ENCODE results near the gene C11orf68. TPM values are rescaled to one million over a fixed set of nuclear protein-coding genes. Genes with fewer than 3 reads are reported as not detected.
A peak's percentile ranks its signal among the peaks of the same experiment; 100 is the strongest.

C11orf68 gene
- total and polyA plus RNA-seq, 10 of the 15 experiments (the other 5 are each of a cell fraction or from before 2014, with no cell fraction given): 3.0 to 25.4 (median 16.7) TPM

GRCh38 chr11:65961267-65962140 lies 42.6 kb upstream of the C11orf68 start, which contains the start of gene SART1:
Gene SART1 (plus strand): TSS chr11:65961734. CDS start chr11:65961781, 47 bp downstream.
- CTCF ChIA-PET: interaction anchor here (0.8 to 4.4 kb wide), 4 partner anchors 27 to 76 kb away, joined by 3 to 30 read pairs (median 13); partner anchors contain the start of genes CCDC85B and FIBP
- BruUV-seq (replicated peaks): TSS peak; percentile 99
- Histone ChIP-seq H3K27ac (ENCODE audit: control insufficient read depth, insufficient read depth) (peak within 1 kb of the TSS; percentile 96), H3K4me1 (ENCODE audit: control insufficient read depth, insufficient read depth, low read length) (peaks cover 14% of the 10 kb centered on the region), H4K20me1 (ENCODE audit: control insufficient read depth, insufficient read depth) (no peaks in the 10 kb centered on the region; the same call in 1 of the 2 replicates), H3K79me2 (ENCODE audit: control insufficient read depth, insufficient read depth, low read length) (peaks cover 32% of the 10 kb centered on the region), H3K9ac (ENCODE audit: control insufficient read depth, insufficient read depth, low read length) (peak within 1 kb of the TSS; percentile 98), H3K36me3 (ENCODE audit: control insufficient read depth in 2 of 2, insufficient read depth in 2 of 2, low read length in 1 of 2) (peaks cover 17 to 22% of the 10 kb centered on the region in 2 experiments; a peak in 3 of 4 replicates), H3K4me2 (ENCODE audit: control insufficient read depth, insufficient read depth) (peak within 1 kb of the TSS; percentile 88), H3K4me3 (peak within 1 kb of the TSS; percentile 95), H2AFZ (ENCODE audit: control insufficient read depth, low read depth, low read length) (peak within 1 kb of the TSS; percentile 91), H3K27me3 (replicated peaks in 1 of 2; ENCODE audit: control insufficient read depth in 2 of 2, insufficient read depth in 2 of 2, low read length in 1 of 2) (no peaks in the 10 kb centered on the region), H3K9me3 (replicated peaks; ENCODE audit: control insufficient read depth, insufficient read depth, low read length) (no peaks in the 10 kb centered on the region)
- DNase-seq (ENCODE audit: low read depth, low spot score) (peak; percentile 94), FAIRE-seq (peak; percentile 99), ATAC-seq (peak; percentile 95)
- RAD21 ChIA-PET (ENCODE audit: unreplicated experiment): interaction anchor here (1.1 to 1.8 kb wide), 4 partner anchors 70 to 102 kb away, joined by 5 to 8 read pairs (median 6); partner anchors contain the start of genes CCDC85B, FIBP and MUS81
- under 1% methylated on average over 60 of the region's 97 CpGs for WGBS (ENCODE audit: insufficient coverage, insufficient replicate concordance, low lambda C conversion rate, missing lambda C conversion rate)
- SMC1A ChIA-PET (ENCODE audit: uncharacterized antibody, unreplicated experiment): interaction anchor here (1.1 to 1.8 kb wide), 3 partner anchors 71 to 88 kb away, joined by 3 read pairs; partner anchors contain the start of gene CCDC85B
- POLR2A ChIA-PET: interaction anchor here (0.7 to 1.5 kb wide), 6 partner anchors 22 to 102 kb away, joined by 3 to 9 read pairs (median 4); partner anchors contain the start of genes FIBP and MUS81
- in situ Hi-C loops (cut with MboI): no loop called here
- intact Hi-C loops (cut with micrococcal nuclease; ENCODE audit: unreplicated experiment): loop anchor here (1.0 to 2.0 kb wide), 3 partner anchors 41 to 73 kb away; partner anchors contain the start of genes BANF1, C11orf68, DRAP1 and EIF1AD
- TF ChIP-seq MEF2A (IDR thresholded peaks at IDR 0.05; ENCODE audit: insufficient read depth, low read depth, low read length) (no peak), NR2F1 (conservative IDR thresholded peaks at IDR 0.05) (0 out of 2 replicates have a peak, but pooled peaks have one; percentile 25), SUPT20H (IDR thresholded peaks at IDR 0.05; ENCODE audit: borderline replicate concordance, control insufficient read depth, low read depth, low read length) (no peak), TCF7 (IDR thresholded peaks at IDR 0.05; ENCODE audit: borderline replicate concordance) (no peak), ZNF622 (IDR thresholded peaks at IDR 0.05) (no peak), ZBED1 (IDR thresholded peaks at IDR 0.05; ENCODE audit: borderline replicate concordance) (peak; percentile 79; the same call in 1 of the 2 replicates), CEBPB (IDR thresholded peaks at IDR 0.05; ENCODE audit: borderline replicate concordance in 1 of 2, low read depth in 2 of 2, low read length in 2 of 2) (no peak), SRF (IDR thresholded peaks at IDR 0.05; ENCODE audit: low read depth in 2 of 2, low read length in 2 of 2) (0 out of 4 replicates have a peak, but pooled peaks of 1 of the 2 experiments have one; percentile 53), ZBTB4 (CRISPR knock-in tag; IDR thresholded peaks at IDR 0.05) (no peak), E2F4 (IDR thresholded peaks at IDR 0.05; ENCODE audit: low read depth, low read length) (peak; percentile 73; the same call in 1 of the 2 replicates), STAT1 (conservative IDR thresholded peaks at IDR 0.05) (0 out of 2 replicates have a peak, but pooled peaks have one; percentile 52), MYC (IDR thresholded peaks at IDR 0.05; ENCODE audit: insufficient read depth, insufficient read length, insufficient replicate concordance, low read length, severe bottlenecking) (peak; percentile 10), ATF2 (IDR thresholded peaks at IDR 0.05; ENCODE audit: low read length) (no peak), NFYA (IDR thresholded peaks at IDR 0.05; ENCODE audit: borderline replicate concordance, low read depth, low read length) (no peak), JUNB (IDR thresholded peaks at IDR 0.05) (no peak), CBFB (IDR thresholded peaks at IDR 0.05; ENCODE audit: low read depth) (peak; percentile 45)

Data from GM12878 (cell line).